PC-3 (cell line): ENCODE measurements around the gene FER1L5.

Experiments
- EZH2 ChIP-seq: fragments of 300-600 bp; sonication (generic); IDR thresholded peaks from one replicate; pipeline ENCODE4 v1.6.1; 2017; ENCODE audit warnings: antibody characterized with exemption, mild to moderate bottlenecking, low read length; ENCODE audit not compliant: unreplicated experiment
- EZH2phosphoT487 ChIP-seq: fragments of 300-600 bp; sonication (generic); IDR thresholded peaks from 2 replicates; pipeline ENCODE4 v1.6.1; 2018; ENCODE audit warnings: mild to moderate bottlenecking, antibody characterized with exemption, low read length, borderline replicate concordance
- TF ChIP-seq, protein P1 (sequence below): fragments of 300-600 bp; sonication (generic); conservative IDR thresholded peaks from 2 replicates; pipeline ENCODE4 v1.5.1; 2017; ENCODE audit warnings: antibody characterized with exemption, low read depth, mild to moderate bottlenecking, low read length

DNA sequence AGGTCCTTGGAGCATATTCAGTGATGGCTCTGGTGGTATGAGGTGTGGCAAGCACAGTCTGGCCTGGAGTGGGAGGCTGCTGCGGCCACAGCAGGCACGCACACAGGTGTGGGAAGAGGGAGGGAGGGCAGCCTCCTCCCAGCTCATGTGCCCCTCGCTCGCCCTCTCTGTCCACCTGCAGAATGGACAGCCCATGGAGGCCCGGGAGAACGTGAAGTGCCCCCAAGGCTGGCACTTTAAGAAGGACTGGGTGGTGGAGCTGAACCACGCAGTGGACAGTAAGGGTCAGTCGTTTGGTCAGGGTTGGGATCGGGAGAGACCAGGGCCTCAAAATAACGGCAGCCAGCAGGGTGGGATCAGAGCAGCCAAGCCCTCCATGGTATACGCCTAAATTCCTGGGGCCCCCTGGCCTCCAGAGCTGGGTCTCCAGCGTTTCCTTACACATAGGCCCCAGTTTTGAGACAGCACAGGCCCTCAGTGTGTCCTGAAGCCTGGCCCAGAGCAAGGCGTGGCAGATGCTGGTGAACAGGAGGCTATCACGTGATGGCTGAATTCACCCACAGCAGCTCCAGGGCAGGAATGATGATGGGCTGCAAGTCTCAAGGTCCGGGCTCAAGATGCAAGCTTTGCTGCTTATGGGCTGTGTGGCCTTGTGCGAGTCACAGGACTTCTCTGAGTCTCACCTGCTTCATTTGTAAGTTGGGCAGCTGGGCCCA, 47.9 kb downstream of the FER1L5 start:
- TF ChIP-seq EZH2 (no peak), EZH2phosphoT487 (no peak)
- TF ChIP-seq, protein P1, sequence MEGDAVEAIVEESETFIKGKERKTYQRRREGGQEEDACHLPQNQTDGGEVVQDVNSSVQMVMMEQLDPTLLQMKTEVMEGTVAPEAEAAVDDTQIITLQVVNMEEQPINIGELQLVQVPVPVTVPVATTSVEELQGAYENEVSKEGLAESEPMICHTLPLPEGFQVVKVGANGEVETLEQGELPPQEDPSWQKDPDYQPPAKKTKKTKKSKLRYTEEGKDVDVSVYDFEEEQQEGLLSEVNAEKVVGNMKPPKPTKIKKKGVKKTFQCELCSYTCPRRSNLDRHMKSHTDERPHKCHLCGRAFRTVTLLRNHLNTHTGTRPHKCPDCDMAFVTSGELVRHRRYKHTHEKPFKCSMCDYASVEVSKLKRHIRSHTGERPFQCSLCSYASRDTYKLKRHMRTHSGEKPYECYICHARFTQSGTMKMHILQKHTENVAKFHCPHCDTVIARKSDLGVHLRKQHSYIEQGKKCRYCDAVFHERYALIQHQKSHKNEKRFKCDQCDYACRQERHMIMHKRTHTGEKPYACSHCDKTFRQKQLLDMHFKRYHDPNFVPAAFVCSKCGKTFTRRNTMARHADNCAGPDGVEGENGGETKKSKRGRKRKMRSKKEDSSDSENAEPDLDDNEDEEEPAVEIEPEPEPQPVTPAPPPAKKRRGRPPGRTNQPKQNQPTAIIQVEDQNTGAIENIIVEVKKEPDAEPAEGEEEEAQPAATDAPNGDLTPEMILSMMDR = no peak
